Measurements from ENCODE around the gene OLAH.
"Not testable (repeated sequence)": the region's sequence is repeated elsewhere in the genome, so short reads cannot be mapped to it uniquely, and the experiment has no call there.

Gene OLAH

GRCh38 chr10:15043674-15044073 lies at the start of gene OLAH:
Gene OLAH, plus strand, starts transcription at chr10:15043943. Its CDS starts 3,346 bp downstream, at chr10:15047289.
- TF ChIP-seq, protein P1, sequence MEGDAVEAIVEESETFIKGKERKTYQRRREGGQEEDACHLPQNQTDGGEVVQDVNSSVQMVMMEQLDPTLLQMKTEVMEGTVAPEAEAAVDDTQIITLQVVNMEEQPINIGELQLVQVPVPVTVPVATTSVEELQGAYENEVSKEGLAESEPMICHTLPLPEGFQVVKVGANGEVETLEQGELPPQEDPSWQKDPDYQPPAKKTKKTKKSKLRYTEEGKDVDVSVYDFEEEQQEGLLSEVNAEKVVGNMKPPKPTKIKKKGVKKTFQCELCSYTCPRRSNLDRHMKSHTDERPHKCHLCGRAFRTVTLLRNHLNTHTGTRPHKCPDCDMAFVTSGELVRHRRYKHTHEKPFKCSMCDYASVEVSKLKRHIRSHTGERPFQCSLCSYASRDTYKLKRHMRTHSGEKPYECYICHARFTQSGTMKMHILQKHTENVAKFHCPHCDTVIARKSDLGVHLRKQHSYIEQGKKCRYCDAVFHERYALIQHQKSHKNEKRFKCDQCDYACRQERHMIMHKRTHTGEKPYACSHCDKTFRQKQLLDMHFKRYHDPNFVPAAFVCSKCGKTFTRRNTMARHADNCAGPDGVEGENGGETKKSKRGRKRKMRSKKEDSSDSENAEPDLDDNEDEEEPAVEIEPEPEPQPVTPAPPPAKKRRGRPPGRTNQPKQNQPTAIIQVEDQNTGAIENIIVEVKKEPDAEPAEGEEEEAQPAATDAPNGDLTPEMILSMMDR (IDR thresholded peaks at IDR 0.05; ENCODE audit: insufficient read depth, low read depth, low read length, missing control alignments): no peak
- no peak within 1 kb of the TSS for H3K4me3 ChIP-seq (ENCODE audit: low read depth, low read length)

DNA sequence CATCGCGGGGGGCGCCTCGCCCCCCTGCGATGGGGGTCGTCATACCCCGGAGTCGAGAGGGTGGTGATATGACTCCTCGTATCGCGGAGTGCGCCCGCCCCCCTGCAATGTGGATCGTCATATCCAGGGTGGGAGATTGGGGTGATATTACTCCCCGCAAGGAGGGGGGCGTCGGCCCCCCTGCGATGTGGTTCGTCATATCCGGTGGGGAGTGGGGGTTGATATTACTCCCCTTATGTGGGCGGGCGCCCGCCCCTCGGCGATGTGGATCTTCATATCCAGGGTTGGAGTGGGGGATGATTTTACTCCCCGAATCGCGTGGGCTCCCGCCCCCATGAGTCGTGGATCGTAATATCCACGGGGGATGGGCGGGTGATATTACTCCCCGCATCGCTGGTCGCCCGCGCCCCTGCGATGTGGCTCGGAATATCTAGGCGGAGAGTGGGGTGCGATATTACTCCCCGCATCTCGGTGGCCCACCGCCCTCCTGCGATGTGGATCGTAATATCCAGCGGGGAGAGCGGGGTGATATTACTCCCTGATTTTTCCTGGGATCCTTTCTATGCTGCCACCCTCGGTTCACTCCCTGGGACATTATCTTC lies 47.7 kb upstream of the OLAH start:
- no peak overlapping the region for H3K4me3 ChIP-seq (ENCODE audit: low read depth, low read length)

More at GRCh38 chr10:15043674-15044073, at the start of gene OLAH:
- no peak for DNase-seq (ENCODE audit: low read depth)

GRCh38 chr10:15013530-15013929 lies 30.2 kb upstream of the OLAH start:
- not testable (repeated sequence) for DNase-seq (ENCODE audit: low read depth); H3K4me3 ChIP-seq (ENCODE audit: low read depth, low read length)

More for the DNA sequence above, 47.7 kb upstream of the OLAH start:
- TF ChIP-seq, protein P1 (IDR thresholded peaks at IDR 0.05; ENCODE audit: insufficient read depth, low read depth, low read length, missing control alignments): no peak
- DNase-seq (ENCODE audit: low read depth): no peak

DNA sequence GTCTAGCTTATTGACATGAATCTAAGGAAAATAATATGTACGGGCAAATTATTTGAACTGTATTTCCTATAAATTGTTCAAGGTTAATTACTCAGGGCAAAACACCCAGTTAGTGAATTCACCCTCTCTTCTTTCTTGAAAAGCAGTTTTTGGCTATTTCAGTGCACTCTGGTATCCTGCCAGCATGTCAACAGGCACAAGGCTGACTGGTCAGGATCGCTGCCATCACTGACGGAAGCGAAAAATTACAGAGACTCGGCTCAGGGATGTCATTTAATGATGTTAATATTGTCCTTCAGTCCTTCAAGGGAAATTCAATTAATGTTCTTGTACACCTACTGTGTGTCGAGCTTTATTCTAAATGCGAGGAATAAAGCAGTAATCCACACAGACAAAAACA lies 28.3 kb upstream of the OLAH start:
- no peak overlapping the region for H3K4me3 ChIP-seq (ENCODE audit: low read depth, low read length)
- TF ChIP-seq, protein P1 (IDR thresholded peaks at IDR 0.05; ENCODE audit: insufficient read depth, low read depth, low read length, missing control alignments): no peak

GRCh38 chr10:15020966-15021365 lies 22.8 kb upstream of the OLAH start:
- H3K4me3 ChIP-seq (ENCODE audit: low read depth, low read length): not testable (repeated sequence)
- DNase-seq (ENCODE audit: low read depth): peak; percentile 45

More for the DNA sequence above, 28.3 kb upstream of the OLAH start:
- DNase-seq (ENCODE audit: low read depth): no peak

DNA sequence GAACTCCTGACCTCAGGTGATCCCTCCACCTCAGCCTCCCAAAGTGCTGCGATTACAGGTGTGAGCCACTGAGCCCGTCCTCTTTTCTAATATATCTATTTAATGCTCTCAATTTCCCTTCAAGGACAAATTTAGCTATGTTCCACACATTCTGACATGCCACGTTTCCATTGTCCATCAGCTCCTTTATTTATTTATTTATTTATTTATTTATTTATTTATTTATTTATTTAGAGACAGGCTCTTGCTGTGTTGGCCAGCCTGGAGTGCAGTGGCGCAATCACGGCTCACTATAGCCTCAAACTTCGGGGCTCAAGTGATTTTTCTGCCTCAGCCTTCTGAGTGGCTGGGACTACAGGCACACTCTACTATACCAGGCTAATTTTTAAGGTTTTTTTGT lies 20.7 kb upstream of the OLAH start:
- H3K4me3 ChIP-seq (ENCODE audit: low read depth, low read length); DNase-seq (ENCODE audit: low read depth): not testable (repeated sequence)

DNA sequence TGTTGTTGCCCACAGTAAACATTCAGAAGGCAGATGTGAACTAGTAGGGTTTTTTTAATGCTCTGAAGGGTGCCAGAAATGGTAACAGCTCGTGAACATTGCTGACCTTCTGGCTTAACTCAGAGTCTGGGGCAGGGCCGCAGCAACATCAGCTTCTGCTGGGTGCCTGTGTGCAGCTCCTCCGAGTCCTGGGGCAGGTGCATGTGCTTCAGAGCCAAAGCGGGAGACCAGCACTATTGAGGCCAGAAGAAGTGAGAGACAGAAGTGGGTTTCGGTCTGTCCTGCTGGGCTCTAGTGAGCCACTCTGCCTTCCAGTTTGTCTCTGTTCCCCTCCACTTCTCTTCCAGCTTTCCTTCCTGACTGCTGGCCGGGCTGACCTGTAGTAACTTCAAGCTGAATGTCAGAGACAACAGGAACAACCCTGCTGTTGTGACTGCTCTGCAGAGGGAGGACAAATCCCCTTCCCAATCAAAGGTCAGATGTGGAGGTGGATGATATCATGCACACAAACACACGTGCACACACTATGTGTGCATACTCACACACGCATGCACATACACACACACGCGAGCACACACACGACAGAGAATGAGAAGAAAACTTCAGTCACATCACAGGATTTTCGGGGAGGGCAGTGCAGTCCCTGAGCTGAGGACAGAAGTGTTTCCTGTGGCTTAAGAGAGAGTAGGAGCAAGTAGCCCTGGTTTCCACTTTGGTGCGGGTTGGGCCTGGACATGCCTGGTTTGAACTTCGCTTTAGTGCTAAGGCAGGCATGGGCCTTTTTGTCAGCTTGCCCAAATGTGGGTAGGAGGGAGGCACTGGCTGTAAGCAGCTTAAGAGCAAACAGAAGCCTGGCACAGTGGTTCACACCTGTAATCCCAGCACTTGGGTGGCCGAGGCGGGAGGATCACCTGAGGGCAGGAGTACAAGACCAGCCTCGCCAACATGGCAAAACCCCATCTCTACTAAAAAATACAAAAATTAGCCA lies 19.4 kb upstream of the OLAH start:
- H3K4me3 ChIP-seq (ENCODE audit: low read depth, low read length); DNase-seq (ENCODE audit: low read depth): not testable (repeated sequence)

DNA sequence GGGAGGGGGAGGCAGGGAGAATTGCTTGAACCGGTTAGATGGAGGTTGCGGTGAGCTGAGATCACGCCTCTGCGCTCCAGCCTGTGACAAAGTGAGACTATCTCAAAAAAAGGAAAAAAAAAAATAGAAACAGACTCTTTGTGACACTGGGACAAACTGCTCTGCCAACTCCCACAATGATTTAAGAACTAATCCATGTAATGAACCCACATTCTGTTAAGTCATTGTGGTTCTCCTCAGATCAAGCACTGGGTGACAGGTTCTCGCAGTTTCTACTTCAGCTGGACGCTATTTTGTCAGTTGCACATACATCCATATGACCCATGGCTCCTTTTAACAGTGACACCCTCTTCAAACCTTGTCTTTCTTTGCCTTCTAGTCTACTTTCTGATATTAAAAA lies 18.7 kb upstream of the OLAH start:
- H3K4me3 ChIP-seq (ENCODE audit: low read depth, low read length); DNase-seq (ENCODE audit: low read depth): not testable (repeated sequence)

DNA sequence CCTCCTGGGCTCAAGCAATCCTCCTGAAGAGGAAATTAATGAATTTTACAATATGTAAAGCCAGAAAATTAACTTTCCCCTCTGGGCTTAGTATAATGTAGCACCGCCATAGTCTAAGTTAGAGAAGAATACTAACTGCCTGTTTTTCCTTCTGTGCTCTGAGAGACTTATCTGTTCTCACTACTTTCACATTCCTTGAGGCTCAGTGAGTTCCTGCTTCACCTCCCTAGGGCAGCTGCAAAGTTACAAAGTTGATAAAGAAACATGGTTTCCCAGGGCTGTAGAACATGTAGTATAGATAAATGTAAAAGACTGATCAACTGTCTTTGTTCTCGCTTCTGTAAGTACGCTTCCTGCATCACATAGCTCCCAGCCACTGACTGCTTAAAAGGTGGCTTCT lies 16.0 kb upstream of the OLAH start:
- DNase-seq (ENCODE audit: low read depth): no peak
- TF ChIP-seq, protein P1 (IDR thresholded peaks at IDR 0.05; ENCODE audit: insufficient read depth, low read depth, low read length, missing control alignments): no peak
- no peak overlapping the region for H3K4me3 ChIP-seq (ENCODE audit: low read depth, low read length)
